SK-N-SH (cell line): ENCODE data around the gene PPP1R10.

Source experiments
- EP300 ChIP-seq, 2 experiments: IDR thresholded peaks; 2 replicates each; pipeline versions ENCODE4 v1.4.0 to v1.6.1; 2012; ENCODE audit warnings: borderline replicate concordance in 1 of 2, low read depth in 1 of 2, low read length in 1 of 2
- EZH2phosphoT487 ChIP-seq: fragments of 200-600 bp; sonication (generic); IDR thresholded peaks from 2 replicates; pipeline ENCODE4 v1.6.1; 2017; ENCODE audit warnings: low read depth, mixed run types, mild to moderate bottlenecking, antibody characterized with exemption, moderate library complexity, borderline replicate concordance
- FOXJ3 ChIP-seq: sonication (generic); formaldehyde crosslinking; IDR thresholded peaks from 2 replicates; pipeline ENCODE4 v1.5.1; 2020; ENCODE audit warnings: mild to moderate bottlenecking, missing genetic modification reagents
- POLR2AphosphoS5 ChIP-seq: IDR thresholded peaks from 2 replicates; pipeline ENCODE4 v1.6.1; 2012; ENCODE audit warnings: low read depth, low read length
- RAD21 ChIP-seq: IDR thresholded peaks from 2 replicates; pipeline ENCODE4 v1.6.1; 2012; ENCODE audit warnings: mild to moderate bottlenecking, low read length
- RFX5 ChIP-seq: IDR thresholded peaks from 2 replicates; pipeline ENCODE4 v1.6.1; 2012; ENCODE audit warnings: mild to moderate bottlenecking, improper control_type of control experiment, low read length
- SIN3A ChIP-seq: IDR thresholded peaks from 2 replicates; pipeline ENCODE4 v1.6.1; 2012; ENCODE audit warnings: low read depth, mild to moderate bottlenecking, low read length, moderate library complexity, borderline replicate concordance
- TAF1 ChIP-seq: IDR thresholded peaks from 2 replicates; pipeline ENCODE4 v1.6.1; 2012; ENCODE audit warnings: low read depth, mild to moderate bottlenecking, low read length, moderate library complexity, borderline replicate concordance
- TCF12 ChIP-seq: IDR thresholded peaks from 2 replicates; pipeline ENCODE4 v1.4.0; 2012
- TF ChIP-seq, protein P1 (sequence below): IDR thresholded peaks from 2 replicates; pipeline ENCODE4; 2012
- TF ChIP-seq, protein P2 (sequence below): fragments of 200-600 bp; sonication (generic); IDR thresholded peaks from 2 replicates; pipeline ENCODE4 v1.6.1; 2017; ENCODE audit warnings: antibody characterized with exemption, mild to moderate bottlenecking, moderate library complexity
- TF ChIP-seq, protein P3 (sequence below): IDR thresholded peaks from 2 replicates; pipeline ENCODE4 v1.6.1; 2012; ENCODE audit warnings: mild to moderate bottlenecking, low read depth, low read length, moderate library complexity
- TF ChIP-seq, protein P4 (sequence below): IDR thresholded peaks from 2 replicates; pipeline ENCODE4 v1.4.0; 2012; ENCODE audit warnings: low read depth, borderline replicate concordance

DNA sequence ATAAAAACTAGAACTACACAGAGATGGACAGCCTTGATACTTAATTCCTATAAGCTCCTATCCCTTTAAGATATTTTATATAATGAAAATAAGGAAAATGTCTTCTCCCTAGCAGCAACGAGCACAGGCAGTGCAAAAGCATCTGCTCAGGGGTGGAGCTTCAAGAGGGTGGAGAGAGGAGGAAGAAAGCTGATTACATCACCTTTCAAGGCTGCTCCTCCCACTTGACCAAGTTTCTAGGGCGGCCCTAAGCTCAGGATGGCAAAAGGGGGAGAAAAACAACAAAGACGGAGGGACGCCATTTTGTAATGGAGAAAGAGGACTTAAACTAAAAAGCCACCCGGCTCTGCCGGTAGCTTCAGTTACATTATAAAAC, 2.2 kb downstream of the PPP1R10 start:
- no peak for TF ChIP-seq EZH2phosphoT487
- TF ChIP-seq, protein P1, sequence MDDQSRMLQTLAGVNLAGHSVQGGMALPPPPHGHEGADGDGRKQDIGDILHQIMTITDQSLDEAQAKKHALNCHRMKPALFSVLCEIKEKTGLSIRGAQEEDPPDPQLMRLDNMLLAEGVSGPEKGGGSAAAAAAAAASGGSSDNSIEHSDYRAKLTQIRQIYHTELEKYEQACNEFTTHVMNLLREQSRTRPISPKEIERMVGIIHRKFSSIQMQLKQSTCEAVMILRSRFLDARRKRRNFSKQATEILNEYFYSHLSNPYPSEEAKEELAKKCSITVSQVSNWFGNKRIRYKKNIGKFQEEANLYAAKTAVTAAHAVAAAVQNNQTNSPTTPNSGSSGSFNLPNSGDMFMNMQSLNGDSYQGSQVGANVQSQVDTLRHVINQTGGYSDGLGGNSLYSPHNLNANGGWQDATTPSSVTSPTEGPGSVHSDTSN = no peak
- TF ChIP-seq, protein P2, sequence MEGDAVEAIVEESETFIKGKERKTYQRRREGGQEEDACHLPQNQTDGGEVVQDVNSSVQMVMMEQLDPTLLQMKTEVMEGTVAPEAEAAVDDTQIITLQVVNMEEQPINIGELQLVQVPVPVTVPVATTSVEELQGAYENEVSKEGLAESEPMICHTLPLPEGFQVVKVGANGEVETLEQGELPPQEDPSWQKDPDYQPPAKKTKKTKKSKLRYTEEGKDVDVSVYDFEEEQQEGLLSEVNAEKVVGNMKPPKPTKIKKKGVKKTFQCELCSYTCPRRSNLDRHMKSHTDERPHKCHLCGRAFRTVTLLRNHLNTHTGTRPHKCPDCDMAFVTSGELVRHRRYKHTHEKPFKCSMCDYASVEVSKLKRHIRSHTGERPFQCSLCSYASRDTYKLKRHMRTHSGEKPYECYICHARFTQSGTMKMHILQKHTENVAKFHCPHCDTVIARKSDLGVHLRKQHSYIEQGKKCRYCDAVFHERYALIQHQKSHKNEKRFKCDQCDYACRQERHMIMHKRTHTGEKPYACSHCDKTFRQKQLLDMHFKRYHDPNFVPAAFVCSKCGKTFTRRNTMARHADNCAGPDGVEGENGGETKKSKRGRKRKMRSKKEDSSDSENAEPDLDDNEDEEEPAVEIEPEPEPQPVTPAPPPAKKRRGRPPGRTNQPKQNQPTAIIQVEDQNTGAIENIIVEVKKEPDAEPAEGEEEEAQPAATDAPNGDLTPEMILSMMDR = no peak
- peak; percentile 13 for TF ChIP-seq POLR2AphosphoS5
- no peak for TF ChIP-seq TCF12
- TF ChIP-seq, protein P3, sequence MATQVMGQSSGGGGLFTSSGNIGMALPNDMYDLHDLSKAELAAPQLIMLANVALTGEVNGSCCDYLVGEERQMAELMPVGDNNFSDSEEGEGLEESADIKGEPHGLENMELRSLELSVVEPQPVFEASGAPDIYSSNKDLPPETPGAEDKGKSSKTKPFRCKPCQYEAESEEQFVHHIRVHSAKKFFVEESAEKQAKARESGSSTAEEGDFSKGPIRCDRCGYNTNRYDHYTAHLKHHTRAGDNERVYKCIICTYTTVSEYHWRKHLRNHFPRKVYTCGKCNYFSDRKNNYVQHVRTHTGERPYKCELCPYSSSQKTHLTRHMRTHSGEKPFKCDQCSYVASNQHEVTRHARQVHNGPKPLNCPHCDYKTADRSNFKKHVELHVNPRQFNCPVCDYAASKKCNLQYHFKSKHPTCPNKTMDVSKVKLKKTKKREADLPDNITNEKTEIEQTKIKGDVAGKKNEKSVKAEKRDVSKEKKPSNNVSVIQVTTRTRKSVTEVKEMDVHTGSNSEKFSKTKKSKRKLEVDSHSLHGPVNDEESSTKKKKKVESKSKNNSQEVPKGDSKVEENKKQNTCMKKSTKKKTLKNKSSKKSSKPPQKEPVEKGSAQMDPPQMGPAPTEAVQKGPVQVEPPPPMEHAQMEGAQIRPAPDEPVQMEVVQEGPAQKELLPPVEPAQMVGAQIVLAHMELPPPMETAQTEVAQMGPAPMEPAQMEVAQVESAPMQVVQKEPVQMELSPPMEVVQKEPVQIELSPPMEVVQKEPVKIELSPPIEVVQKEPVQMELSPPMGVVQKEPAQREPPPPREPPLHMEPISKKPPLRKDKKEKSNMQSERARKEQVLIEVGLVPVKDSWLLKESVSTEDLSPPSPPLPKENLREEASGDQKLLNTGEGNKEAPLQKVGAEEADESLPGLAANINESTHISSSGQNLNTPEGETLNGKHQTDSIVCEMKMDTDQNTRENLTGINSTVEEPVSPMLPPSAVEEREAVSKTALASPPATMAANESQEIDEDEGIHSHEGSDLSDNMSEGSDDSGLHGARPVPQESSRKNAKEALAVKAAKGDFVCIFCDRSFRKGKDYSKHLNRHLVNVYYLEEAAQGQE = peak; percentile 64; the same call in 1 of the 2 replicates
- 0 out of 2 replicates have a peak, but pooled peaks have one; percentile 6 for TF ChIP-seq SIN3A
- peak; percentile 85 for TF ChIP-seq TAF1
- 0 out of 2 replicates have a peak, but pooled peaks have one; percentile 27 for TF ChIP-seq FOXJ3 (CRISPR knock-in tag)
- no peak for TF ChIP-seq EP300 (IDR thresholded peaks at IDR 0.05; ENCODE audit: borderline replicate concordance in 1 of 2, low read depth in 1 of 2, low read length in 1 of 2)
- TF ChIP-seq RFX5 = 0 out of 2 replicates have a peak, but pooled peaks have one; percentile 13
- no peak for TF ChIP-seq RAD21
- TF ChIP-seq, protein P4, sequence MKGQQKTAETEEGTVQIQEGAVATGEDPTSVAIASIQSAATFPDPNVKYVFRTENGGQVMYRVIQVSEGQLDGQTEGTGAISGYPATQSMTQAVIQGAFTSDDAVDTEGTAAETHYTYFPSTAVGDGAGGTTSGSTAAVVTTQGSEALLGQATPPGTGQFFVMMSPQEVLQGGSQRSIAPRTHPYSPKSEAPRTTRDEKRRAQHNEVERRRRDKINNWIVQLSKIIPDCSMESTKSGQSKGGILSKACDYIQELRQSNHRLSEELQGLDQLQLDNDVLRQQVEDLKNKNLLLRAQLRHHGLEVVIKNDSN = no peak
